ENCODE measurements around the gene GPR152.

- no peak for TF ChIP-seq CTCF (IDR thresholded peaks at IDR 0.05)
- TF ChIP-seq ZFX (IDR thresholded peaks at IDR 0.05; ENCODE audit: borderline replicate concordance), result no peak
Observed at GRCh38 chr11:67449116-67449844, 3.2 kb downstream of the GPR152 start.
